ENCODE data around the gene ERBB4. TPM values are rescaled to one million over a fixed set of nuclear protein-coding genes. Genes with fewer than 3 reads are reported as not detected.

Gene ERBB4
- total RNA-seq, 6 donors from 2014 or later: 3.3 to 24.2 (median 11.7) TPM

DNA sequence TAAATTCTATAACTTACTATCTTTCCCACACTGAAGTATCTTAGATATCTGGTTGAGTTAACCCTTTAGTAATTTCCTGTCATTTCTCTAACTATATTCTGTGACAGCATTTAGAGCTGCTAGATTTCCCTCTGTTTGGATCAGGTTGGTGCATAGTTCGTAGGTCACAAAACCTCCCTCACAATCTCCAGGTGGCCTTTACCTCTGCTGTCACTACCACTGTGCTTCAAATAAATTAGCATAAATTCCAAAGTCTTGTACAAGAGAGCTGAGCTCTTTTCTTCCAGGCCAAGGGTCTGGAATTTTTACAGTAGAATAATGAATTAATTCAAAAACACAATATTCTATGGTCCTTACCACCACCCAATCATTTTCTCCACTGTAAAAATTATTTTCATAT lies 739.7 kb downstream of the ERBB4 start:
- DNase-seq (no peak), ATAC-seq (ENCODE audit: low FRiP score in 2 of 2) (no peak)
- H3K36me3 ChIP-seq: no peaks in the 10 kb centered on the region
- no peaks in the 10 kb centered on the region for H3K27me3 ChIP-seq
- H3K4me1 ChIP-seq: no peaks in the 10 kb centered on the region
- no peak overlapping the region for H3K4me3 ChIP-seq
- WGBS, 2 donors: 43 to 86% methylated on average over 1 of the region's 1 CpG
- no peak for TF ChIP-seq EP300 (IDR thresholded peaks at IDR 0.05)
- no peak overlapping the region for H3K27ac ChIP-seq
- H3K9me3 ChIP-seq: no peaks in the 10 kb centered on the region

DNA sequence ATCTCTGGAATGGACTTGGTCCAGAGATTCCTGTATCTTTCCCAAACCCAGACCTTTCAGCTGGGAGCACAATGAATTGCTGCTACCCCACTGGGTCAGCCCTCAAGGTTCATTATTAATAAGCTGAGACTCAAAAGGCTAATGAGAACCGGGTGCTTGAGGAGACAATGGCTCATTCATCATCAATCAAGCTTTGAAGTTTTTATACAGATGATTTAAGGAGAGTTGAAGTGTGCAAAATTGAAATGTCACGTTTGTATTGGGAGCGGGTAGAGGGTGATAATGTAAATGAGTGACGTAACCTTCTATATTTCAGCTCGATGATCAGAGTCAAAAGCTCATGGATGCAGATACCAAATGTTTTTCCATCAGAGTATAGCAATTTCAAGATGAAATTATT lies 744.9 kb downstream of the ERBB4 start:
- WGBS, 2 donors: 49 to 61% methylated on average over 5 of the region's 5 CpGs
- no peak for ATAC-seq (ENCODE audit: low FRiP score in 2 of 2)
- no peak overlapping the region for H3K27ac ChIP-seq
- H3K9me3 ChIP-seq: no peaks in the 10 kb centered on the region
- no peaks in the 10 kb centered on the region for H3K4me1 ChIP-seq
- no peak for DNase-seq
- H3K36me3 ChIP-seq: no peaks in the 10 kb centered on the region
- TF ChIP-seq EP300 (IDR thresholded peaks at IDR 0.05): no peak
- no peak for TF ChIP-seq CTCF (IDR thresholded peaks at IDR 0.05)
- TF ChIP-seq POLR2A (IDR thresholded peaks at IDR 0.05): no peak
- no peak for TF ChIP-seq POLR2AphosphoS5 (IDR thresholded peaks at IDR 0.05)
- H3K4me3 ChIP-seq: no peak overlapping the region
- no peaks in the 10 kb centered on the region for H3K27me3 ChIP-seq

- no peaks in the 10 kb centered on the region for H3K4me1 ChIP-seq
- H3K9me3 ChIP-seq: no peaks in the 10 kb centered on the region
- H3K4me3 ChIP-seq: no peak overlapping the region
- no peaks in the 10 kb centered on the region for H3K36me3 ChIP-seq
- ATAC-seq (ENCODE audit: low FRiP score in 2 of 2) (no peak), DNase-seq (no peak)
- H3K27ac ChIP-seq: no peak overlapping the region
- no peaks in the 10 kb centered on the region for H3K27me3 ChIP-seq
- TF ChIP-seq EP300 (IDR thresholded peaks at IDR 0.05) (no peak), POLR2AphosphoS5 (IDR thresholded peaks at IDR 0.05) (no peak), POLR2A (IDR thresholded peaks at IDR 0.05) (no peak), CTCF (IDR thresholded peaks at IDR 0.05) (no peak)
- 76 to 96% methylated on average over 4 of the region's 4 CpGs for WGBS, 2 donors
Observed at GRCh38 chr2:211789982-211790381, 748.6 kb downstream of the ERBB4 start.

DNA sequence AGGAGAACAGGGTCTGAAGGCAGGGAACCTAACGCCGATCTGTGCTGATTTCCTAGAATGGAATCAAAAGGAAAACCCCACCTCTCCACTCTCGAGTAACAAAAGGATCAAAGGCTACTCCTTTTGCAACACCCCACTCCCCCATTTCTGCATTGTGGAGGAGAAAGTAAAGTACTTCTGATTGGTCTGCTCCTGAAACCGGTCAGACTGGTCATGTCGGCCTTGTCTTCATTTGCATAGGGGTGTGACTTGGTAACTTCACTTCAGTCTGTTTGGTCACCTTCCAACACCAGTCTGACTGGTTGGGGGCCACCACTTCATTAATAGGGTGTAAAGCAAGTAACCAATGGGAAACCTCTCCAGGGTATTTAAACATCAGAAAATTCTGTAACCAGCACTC lies 771.9 kb downstream of the ERBB4 start:
- TF ChIP-seq EP300 (IDR thresholded peaks at IDR 0.05): no peak
- peak in 1 of 4 donors; percentile 46 for TF ChIP-seq POLR2A (IDR thresholded peaks at IDR 0.05)
- no peak for TF ChIP-seq CTCF (IDR thresholded peaks at IDR 0.05)
- no peak for TF ChIP-seq POLR2AphosphoS5 (IDR thresholded peaks at IDR 0.05)
- H3K4me3 ChIP-seq: no peak overlapping the region
- no peaks in the 10 kb centered on the region for H3K36me3 ChIP-seq
- H3K9me3 ChIP-seq: no peaks in the 10 kb centered on the region
- no peak overlapping the region for H3K27ac ChIP-seq
- H3K4me1 ChIP-seq: no peaks in the 10 kb centered on the region
- ATAC-seq (ENCODE audit: low FRiP score in 2 of 2) (peak; percentile 53 to 87), DNase-seq (peak in 1 of 2 donors; percentile 77)
- 25 to 38% methylated on average over 5 of the region's 5 CpGs for WGBS, 2 donors
- no peaks in the 10 kb centered on the region for H3K27me3 ChIP-seq

- 68 to 70% methylated on average over 3 of the region's 3 CpGs for WGBS, 2 donors
- no peak for TF ChIP-seq CTCF (IDR thresholded peaks at IDR 0.05)
Observed at GRCh38 chr2:211762479-211762878, 776.1 kb downstream of the ERBB4 start.

More at GRCh38 chr2:211762479-211762878, 776.1 kb downstream of the ERBB4 start:
- no peak overlapping the region for H3K27ac ChIP-seq
- DNase-seq (no peak), ATAC-seq (ENCODE audit: low FRiP score in 2 of 2) (no peak)
- H3K36me3 ChIP-seq: no peaks in the 10 kb centered on the region
- no peak overlapping the region for H3K4me3 ChIP-seq
- H3K4me1 ChIP-seq: no peaks in the 10 kb centered on the region
- no peaks in the 10 kb centered on the region for H3K27me3 ChIP-seq
- no peaks in the 10 kb centered on the region for H3K9me3 ChIP-seq
